NCI-H2171 (cell line): Measurements from ENCODE around the gene ADAMTSL4.

Experiments
- DNase-seq: peaks from one replicate; lab custom pipeline; 2025; lab: John Stamatoyannopoulos, UW

ADAMTSL4 gene

DNA sequence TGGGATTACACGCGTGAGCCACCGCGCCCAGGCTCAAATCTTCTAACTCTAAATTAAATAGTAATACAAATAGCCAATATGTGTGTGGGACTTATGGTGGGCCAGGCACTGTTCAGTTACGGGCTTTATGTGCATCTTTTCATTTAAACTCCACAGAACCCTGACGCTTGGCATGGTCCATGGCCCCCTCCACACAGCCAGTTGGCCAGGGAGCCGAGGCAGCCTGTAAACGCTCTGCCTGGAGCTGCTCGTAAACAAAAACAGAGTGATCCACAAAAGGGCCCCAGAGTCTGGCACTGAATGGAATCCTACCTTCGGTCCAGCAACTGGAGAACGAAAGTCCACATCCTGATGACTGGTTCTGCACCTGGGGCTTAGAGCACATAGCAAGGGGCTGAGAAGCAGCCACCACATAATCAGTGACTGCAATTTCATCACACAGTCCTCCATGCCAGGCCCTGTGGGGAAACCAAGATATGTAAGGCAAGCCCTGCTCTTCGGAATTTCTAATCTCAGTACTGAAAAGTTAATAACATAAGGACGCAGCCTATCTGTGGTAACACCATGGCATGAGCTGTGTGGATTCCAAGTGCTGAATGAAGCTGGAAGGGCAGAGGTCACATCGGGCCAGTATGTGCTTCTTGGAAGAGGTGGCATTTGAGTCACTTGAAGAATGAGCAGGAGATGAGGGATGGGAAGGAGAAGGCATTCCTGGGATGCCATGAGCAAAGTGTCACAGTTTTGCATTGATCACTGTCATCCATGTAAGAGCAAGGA, 13.5 kb upstream of the ADAMTSL4 start:
- no peak for DNase-seq

DNA sequence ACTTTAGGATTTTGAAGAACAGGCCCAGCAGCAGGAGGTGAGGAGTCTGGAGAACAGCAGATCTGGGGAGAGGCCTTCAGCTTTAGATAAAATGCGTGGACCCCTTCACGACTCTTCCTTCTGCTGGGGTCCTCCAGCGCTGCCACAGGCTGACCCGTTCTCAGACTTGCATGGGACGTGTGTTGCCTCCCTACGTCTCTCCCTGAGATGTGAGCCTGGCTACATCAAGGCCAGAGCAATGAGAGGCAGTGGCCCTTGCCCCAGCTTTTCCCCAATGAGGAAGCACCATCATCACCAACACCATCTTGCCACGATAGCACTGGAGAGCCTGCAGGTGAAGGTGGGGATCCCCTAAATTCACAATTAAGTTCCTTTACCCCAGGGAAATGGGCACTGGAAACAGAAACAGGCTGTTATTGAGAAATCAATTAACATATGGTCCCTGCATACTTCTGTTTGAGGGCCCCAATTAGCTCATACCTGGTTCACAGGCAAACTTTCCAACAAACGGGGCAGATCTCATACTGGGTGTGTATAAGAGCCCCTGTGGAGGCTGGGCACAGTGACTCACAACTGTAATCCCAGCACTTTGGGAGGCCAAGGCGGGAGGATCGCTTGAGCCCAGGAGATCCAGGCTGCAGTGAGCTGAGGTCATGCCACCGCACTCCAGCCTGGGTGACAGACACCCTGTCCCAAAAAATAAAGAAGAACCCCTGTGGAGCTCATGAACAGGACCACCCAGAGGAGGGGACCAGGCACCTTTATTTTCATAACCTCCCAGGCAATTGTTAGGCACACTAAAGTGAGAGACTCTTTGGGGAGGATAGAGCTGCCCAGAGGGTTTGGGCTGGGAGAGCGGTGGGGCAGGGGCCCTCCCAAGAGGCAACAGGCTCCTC, 12.1 kb upstream of the ADAMTSL4 start:
- no peak for DNase-seq

GRCh38 chr1:150537732-150538684, 11.2 kb upstream of the ADAMTSL4 start:
- no peak for DNase-seq

- DNase-seq: no peak
Measured at GRCh38 chr1:150543500-150544143, 5.6 kb upstream of the ADAMTSL4 start.

- no peak for DNase-seq
Measured at GRCh38 chr1:150544204-150544603, 5.0 kb upstream of the ADAMTSL4 start.

DNA sequence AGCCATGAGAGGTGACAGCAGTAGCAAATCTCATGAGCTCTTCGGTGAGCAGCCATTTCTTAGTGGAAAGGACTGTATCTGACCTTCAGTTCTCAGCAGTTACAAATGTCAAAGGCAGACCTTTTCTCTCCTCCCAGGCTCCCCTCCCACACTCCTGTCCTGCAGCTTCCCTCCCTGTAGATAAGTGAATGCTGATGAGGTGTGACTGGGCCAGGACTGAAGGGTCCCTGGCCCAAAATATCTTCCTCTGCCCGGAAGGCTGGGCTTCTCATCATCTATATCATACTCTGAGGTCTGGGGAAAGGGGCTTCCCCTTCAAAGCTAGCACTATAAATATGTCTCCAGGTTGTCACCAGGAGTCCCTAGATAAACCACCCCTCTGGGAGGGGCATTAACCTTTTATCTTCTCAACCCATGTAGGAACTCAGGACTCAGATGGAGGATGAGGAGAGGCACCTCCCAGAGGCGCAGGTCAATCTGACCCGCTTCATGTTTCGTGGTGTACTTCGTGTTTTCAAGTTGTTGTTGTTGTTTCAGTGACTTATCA, 3.6 kb upstream of the ADAMTSL4 start:
- DNase-seq: no peak

DNA sequence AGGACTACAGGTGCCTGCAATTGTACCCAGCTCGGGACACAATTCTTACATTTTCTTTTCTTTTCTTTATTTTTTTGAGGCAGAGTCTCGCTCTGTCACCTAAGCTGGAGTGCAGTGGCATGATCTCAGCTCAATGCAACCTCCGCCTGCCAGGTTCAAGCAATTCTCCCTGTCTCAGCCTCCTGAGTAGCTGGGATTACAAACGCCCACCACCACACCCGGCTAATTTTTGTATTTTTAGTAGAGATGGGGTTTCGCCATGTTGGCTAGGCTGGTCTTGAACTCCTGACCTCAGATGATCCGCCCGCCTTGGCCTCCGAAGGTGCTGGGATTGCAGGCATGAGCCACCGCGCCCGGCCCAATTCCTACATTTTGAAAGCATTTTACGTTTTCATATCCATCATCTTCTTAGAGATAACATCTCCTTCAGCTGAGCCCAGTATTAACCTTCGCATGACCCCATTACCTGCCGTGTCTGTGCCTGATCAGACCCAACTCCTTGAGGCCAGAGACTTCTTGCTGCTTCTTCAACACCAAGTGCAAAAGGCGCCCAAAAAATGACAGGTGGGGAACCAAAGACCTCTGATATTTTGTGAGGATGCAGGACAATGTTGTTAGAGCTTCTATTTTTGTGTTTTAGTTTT, 2.8 kb upstream of the ADAMTSL4 start:
- DNase-seq: no peak

DNA sequence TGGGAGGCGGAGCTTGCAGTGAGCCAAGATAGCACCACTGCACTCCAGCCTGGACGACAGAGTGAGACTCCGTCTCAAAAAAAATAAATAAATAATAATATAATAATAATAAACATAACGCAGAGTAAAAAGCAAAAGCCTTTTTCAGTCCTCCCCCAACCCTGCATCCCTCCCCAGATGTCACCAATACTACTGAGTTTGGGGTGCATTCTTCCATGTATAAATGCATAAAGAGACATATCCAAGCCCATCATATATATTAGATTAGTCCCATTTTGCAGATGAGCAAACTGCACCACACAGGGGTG, 930 bp upstream of the ADAMTSL4 start:
- DNase-seq: no peak

- no peak for DNase-seq
Measured at GRCh38 chr1:150549496-150550221, 451 bp downstream of the ADAMTSL4 start.

DNA sequence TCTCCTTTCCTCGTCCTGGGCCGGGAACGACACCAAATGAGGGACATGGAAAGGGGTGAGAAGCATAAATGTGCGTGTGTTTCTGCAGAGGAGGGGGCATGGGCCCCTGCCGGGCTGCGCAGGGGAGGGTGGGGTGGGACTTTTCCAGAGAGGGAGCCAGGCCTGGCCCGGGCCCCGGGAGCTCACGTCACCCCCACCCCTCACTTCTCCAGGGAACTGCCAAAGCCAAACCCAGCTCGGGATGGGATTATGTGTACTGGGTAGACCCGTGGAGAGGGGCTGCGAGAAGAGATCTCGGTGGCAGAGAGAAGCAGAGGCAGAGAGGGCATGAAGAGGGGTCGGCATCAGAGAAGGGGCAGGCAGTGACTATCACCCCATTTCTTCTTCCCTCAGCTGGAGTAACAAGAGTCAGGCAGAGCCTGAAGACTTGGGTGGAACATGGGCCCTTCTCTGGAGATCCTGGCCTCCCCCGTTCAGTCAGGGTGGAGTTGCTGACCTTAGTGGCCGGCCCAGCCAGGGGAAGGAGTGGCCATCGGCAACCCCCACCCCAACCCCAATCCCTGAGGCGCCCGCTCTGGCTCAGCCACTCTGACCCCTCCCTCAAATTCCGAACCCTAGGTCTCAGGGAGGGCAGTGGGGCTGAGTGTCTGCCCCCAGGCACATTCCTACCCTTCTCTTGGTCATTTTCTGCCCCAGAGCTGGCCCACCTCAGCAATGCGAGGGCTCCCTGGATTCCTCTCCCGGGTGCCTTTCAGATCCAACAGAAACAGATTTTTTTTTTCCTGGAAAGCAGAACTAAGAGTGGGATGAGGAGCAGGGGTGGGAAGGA, 1.2 kb downstream of the ADAMTSL4 start:
- no peak for DNase-seq

GRCh38 chr1:150551051-150551783, 2.0 kb downstream of the ADAMTSL4 start:
- DNase-seq: no peak

GRCh38 chr1:150551784-150552127, 2.5 kb downstream of the ADAMTSL4 start:
- no peak for DNase-seq

- DNase-seq: no peak
Measured at GRCh38 chr1:150552128-150552910, 3.1 kb downstream of the ADAMTSL4 start.

DNA sequence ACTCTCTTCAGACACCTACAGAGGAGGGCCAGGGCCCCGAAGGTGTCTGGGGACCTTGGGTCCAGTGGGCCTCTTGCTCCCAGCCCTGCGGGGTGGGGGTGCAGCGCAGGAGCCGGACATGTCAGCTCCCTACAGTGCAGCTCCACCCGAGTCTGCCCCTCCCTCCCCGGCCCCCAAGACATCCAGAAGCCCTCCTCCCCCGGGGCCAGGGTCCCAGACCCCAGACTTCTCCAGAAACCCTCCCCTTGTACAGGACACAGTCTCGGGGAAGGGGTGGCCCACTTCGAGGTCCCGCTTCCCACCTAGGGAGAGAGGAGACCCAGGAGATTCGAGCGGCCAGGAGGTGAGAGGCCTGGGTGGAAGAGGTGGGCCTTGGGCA, 3.7 kb downstream of the ADAMTSL4 start:
- no peak for DNase-seq

DNA sequence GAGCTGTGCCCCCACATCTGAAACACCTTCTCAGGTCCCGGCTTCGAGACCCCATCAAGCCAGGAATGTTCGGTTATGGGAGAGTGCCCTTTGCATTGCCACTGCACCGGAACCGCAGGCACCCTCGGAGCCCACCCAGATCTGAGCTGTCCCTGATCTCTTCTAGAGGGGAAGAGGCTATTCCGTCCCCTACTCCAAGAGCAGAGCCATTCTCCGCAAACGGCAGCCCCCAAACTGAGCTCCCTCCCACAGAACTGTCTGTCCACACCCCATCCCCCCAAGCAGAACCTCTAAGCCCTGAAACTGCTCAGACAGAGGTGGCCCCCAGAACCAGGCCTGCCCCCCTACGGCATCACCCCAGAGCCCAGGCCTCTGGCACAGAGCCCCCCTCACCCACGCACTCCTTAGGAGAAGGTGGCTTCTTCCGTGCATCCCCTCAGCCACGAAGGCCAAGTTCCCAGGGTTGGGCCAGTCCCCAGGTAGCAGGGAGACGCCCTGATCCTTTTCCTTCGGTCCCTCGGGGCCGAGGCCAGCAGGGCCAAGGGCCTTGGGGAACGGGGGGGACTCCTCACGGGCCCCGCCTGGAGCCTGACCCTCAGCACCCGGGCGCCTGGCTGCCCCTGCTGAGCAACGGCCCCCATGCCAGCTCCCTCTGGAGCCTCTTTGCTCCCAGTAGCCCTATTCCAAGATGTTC, 4.3 kb downstream of the ADAMTSL4 start:
- no peak for DNase-seq

GRCh38 chr1:150554086-150554452, 4.9 kb downstream of the ADAMTSL4 start:
- no peak for DNase-seq

DNA sequence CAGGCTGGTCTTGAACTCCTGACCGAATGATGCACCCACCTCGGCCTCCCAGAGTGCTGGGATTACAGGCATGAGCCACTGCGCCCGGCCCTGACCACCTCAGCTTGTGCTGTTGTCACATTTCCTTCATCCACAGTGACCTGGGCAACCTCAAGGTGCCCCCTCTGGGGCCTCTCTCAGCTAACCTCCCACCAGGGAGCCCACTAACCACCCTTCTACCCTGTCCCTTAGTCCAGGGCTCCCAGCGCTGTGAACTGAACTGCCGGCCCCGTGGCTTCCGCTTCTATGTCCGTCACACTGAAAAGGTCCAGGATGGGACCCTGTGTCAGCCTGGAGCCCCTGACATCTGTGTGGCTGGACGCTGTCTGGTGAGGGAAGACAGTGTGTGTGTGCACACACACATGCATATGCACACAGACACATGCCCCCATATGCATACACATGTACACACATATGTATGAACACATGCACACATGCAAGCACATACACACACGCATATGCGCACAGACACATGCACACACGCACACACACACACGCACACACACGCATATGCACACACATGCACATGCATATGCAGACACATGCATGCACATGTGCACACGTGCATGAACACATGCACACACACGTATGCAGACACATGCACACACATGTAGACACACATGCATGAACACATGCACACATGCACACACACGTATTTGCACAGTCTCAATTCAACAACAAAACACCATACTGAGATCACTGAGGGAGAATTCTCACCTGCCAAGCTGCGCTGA, 6.2 kb downstream of the ADAMTSL4 start:
- DNase-seq: no peak
